Activated B cell treated with CpG ODN at 0.5 μM for 24 hours (primary cell): ENCODE results near the gene CNTN4. TPM values are rescaled to one million over a fixed set of nuclear protein-coding genes. Genes with fewer than 3 reads are reported as not detected.

ENCODE experiments used
- ATAC-seq: fragments of 200-7000 bp; cut with Tn5 transposase; one replicate; pipeline ENCODE4 v1.10.0; 2021; ENCODE audit warnings: low read depth, mild to moderate bottlenecking, moderate library complexity
- CTCF ChIA-PET: fragments of 350-600 bp; sonication (Branson Sonifier 250); formaldehyde crosslinking; loops from one replicate; lab custom pipeline; 2021; ENCODE audit warnings: antibody characterized with exemption; lab: Charles Lee
- POLR2A ChIA-PET: fragments of 350-600 bp; sonication (Branson Sonifier 250); formaldehyde crosslinking; loops from one replicate; lab custom pipeline; 2021; ENCODE audit warnings: antibody characterized with exemption; lab: Charles Lee
- DNase-seq: peaks from one replicate; pipeline ENCODE4 v3.0.0; 2022
- H3K27ac Mint-ChIP-seq: one replicate; pipeline ENCODE4 v1.8.0; 2020; ENCODE audit warnings: mixed read lengths
- H3K27me3 Mint-ChIP-seq: one replicate; pipeline ENCODE4 v1.8.0; 2021; ENCODE audit warnings: mixed read lengths
- H3K36me3 Mint-ChIP-seq: one replicate; pipeline ENCODE4 v1.8.0; 2021; ENCODE audit warnings: low read depth, mixed read lengths
- H3K4me1 Mint-ChIP-seq: one replicate; pipeline ENCODE4 v1.8.0; 2021; ENCODE audit warnings: mixed read lengths
- H3K4me3 Mint-ChIP-seq: one replicate; pipeline ENCODE4 v1.8.0; 2020; ENCODE audit warnings: mild to moderate bottlenecking, mixed read lengths
- H3K9me3 Mint-ChIP-seq: one replicate; pipeline ENCODE4 v1.8.0; 2020; ENCODE audit warnings: mixed read lengths
- intact Hi-C: fragments of 100-400 bp; cut with micrococcal nuclease; formaldehyde crosslinking; loops from one replicate; pipeline ENCODE4 v1.15.1; 2024
- total RNA-seq: library from RNA; stranded (reverse); gene quantifications from 2 replicates; pipeline ENCODE4 v1.2.3, GENCODE V29; 2022
- TF ChIP-seq, protein P1 (sequence below): fragments of 200-600 bp; IDR thresholded peaks from one replicate; pipeline ENCODE4 v1.8.0; 2022; ENCODE audit warnings: antibody characterized with exemption, mild to moderate bottlenecking

CNTN4 gene
- total RNA-seq, 1 donor from 2014 or later: not detected

DNA sequence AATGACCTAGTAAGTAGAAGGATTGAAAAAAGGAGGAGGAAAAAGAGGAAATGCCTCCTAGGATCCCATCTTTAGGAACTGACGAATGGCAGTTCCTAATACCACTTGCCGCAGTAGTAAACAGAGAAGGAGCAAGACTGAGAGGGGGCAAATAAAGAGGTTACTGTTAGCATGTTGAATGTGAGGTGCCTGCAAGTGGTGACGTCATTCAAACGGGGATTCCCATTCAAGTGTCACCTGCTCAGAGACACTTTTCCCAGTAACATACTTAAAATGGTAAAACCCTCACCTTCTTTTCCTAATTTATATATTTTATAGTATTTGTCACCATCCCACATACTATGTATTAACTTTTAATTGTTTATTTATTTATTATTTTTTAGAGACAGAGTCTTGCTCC, 832.6 kb downstream of the CNTN4 start:
- TF ChIP-seq, protein P1, sequence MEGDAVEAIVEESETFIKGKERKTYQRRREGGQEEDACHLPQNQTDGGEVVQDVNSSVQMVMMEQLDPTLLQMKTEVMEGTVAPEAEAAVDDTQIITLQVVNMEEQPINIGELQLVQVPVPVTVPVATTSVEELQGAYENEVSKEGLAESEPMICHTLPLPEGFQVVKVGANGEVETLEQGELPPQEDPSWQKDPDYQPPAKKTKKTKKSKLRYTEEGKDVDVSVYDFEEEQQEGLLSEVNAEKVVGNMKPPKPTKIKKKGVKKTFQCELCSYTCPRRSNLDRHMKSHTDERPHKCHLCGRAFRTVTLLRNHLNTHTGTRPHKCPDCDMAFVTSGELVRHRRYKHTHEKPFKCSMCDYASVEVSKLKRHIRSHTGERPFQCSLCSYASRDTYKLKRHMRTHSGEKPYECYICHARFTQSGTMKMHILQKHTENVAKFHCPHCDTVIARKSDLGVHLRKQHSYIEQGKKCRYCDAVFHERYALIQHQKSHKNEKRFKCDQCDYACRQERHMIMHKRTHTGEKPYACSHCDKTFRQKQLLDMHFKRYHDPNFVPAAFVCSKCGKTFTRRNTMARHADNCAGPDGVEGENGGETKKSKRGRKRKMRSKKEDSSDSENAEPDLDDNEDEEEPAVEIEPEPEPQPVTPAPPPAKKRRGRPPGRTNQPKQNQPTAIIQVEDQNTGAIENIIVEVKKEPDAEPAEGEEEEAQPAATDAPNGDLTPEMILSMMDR: no peak
- Mint-ChIP-seq H3K36me3 (no peaks in the 10 kb centered on the region), H3K27ac (no peak overlapping the region), H3K9me3 (peaks cover 2% of the 10 kb centered on the region), H3K4me3 (no peak overlapping the region), H3K27me3 (peaks cover 2% of the 10 kb centered on the region), H3K4me1 (no peaks in the 10 kb centered on the region)
- POLR2A ChIA-PET: no interaction called here
- intact Hi-C loops: no loop called here
- ATAC-seq (no peak), DNase-seq (no peak)
- CTCF ChIA-PET: no interaction called here

DNA sequence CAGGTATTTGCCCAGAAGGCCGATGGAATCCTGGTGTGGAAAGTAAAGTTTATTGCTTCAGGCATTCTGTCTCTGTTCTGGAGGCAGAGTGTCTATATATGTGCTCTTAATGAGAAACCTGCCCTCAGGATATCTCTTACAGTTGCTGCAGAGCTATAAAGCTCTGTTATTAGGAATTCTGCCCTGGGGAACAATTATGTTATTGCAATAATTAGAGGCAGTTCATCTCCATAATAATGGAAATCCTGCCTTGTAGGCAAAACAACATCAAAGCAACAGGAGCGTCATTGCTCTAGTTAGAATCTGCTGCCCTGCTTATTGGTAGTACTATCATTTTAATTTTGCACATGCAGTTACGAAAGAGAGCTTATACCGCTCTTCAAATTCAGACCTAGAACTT, 835.9 kb downstream of the CNTN4 start:
- Mint-ChIP-seq H3K27me3 (no peaks in the 10 kb centered on the region), H3K9me3 (peaks cover 2% of the 10 kb centered on the region), H3K36me3 (no peaks in the 10 kb centered on the region), H3K4me1 (no peaks in the 10 kb centered on the region), H3K4me3 (no peak overlapping the region), H3K27ac (no peak overlapping the region)
- intact Hi-C loops: no loop called here
- POLR2A ChIA-PET: no interaction called here
- ATAC-seq (no peak), DNase-seq (no peak)
- CTCF ChIA-PET: no interaction called here
- TF ChIP-seq, protein P1: no peak

DNA sequence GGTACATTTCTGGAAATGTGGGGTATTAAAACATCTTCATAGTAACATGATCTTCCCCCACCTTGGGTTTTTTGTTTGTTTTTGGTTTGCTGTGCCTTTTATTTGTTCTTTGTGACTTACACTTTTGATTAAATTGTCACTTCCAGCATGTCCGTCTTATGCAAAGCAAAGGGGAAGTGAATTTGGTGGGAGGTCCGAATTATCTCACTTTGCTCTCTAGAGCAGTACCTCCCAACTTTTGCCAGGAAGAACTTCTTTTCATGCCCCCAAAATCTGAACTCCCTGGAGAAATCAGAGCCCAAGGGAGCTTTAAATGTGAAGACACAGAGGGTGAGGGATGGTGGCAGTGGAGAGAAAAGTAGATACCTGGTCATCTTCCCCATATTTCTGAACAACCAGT, 838.4 kb downstream of the CNTN4 start:
- ChIA-PET POLR2A (no interaction called here), CTCF (no interaction called here)
- Mint-ChIP-seq H3K4me3 (no peak overlapping the region), H3K27ac (no peak overlapping the region), H3K27me3 (peaks cover 4% of the 10 kb centered on the region), H3K36me3 (no peaks in the 10 kb centered on the region), H3K4me1 (no peaks in the 10 kb centered on the region), H3K9me3 (peaks cover 2% of the 10 kb centered on the region)
- DNase-seq: no peak
- TF ChIP-seq, protein P1: no peak
- no peak for ATAC-seq
- intact Hi-C loops: no loop called here

DNA sequence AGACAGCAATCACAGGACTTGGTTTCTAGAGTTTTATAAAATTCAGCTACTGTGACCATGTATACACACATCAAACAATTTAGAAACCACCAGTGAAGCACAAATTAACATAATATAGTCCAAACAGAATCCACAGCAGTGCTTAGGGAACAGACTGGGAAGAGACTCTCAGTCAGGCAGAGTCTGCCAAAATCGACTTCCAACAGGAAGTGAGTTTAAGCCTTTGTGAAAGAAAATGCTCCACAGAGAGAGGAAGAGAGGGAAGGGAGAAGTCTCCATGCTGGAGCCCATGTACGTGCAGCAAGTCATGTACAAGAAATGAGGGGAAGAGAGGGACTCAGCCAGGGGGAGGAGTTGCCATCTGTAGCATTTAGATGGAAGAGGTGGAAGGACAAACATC, 838.9 kb downstream of the CNTN4 start:
- DNase-seq (no peak), ATAC-seq (no peak)
- CTCF ChIA-PET: interaction anchor here (0.7 kb wide), 1 partner anchor 12 kb away, joined by 3 read pairs; no protein-coding TSS in a partner anchor
- no peak overlapping the region for H3K27ac Mint-ChIP-seq
- H3K4me1 Mint-ChIP-seq: no peaks in the 10 kb centered on the region
- no peaks in the 10 kb centered on the region for H3K9me3 Mint-ChIP-seq
- intact Hi-C loops: no loop called here
- POLR2A ChIA-PET: no interaction called here
- H3K36me3 Mint-ChIP-seq: no peaks in the 10 kb centered on the region
- TF ChIP-seq, protein P1: no peak
- H3K4me3 Mint-ChIP-seq: no peak overlapping the region
- H3K27me3 Mint-ChIP-seq: peaks cover 4% of the 10 kb centered on the region

DNA sequence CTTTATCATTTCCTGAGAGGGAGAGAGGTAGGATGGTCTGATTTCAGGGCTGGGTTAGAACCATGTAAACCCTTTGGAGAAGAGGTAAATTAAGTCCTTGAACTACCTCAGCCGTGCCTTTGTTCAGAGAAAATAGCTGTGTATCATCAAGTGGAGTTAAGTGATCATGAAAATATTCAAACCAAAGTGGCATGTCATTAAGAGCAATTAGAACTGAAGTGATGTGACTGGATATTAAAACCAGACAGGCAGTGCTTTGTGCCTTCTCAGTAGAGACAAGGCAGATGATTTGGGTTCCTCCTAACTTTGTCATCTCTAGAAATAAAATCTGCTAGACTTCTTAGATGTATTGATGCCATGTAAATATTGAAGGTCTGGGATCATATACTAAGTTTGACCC, 840.0 kb downstream of the CNTN4 start:
- Mint-ChIP-seq H3K9me3 (no peaks in the 10 kb centered on the region), H3K27ac (no peak overlapping the region), H3K4me3 (no peak overlapping the region), H3K36me3 (no peaks in the 10 kb centered on the region), H3K4me1 (no peaks in the 10 kb centered on the region), H3K27me3 (peaks cover 4% of the 10 kb centered on the region)
- ChIA-PET POLR2A (no interaction called here), CTCF (no interaction called here)
- DNase-seq: no peak
- intact Hi-C loops: no loop called here
- no peak for ATAC-seq
- TF ChIP-seq, protein P1: no peak
